Heart left ventricle (tissue), 16 donors: ENCODE results near the gene GRIP1. TPM values are rescaled to one million over a fixed set of nuclear protein-coding genes. Genes with fewer than 3 reads are reported as not detected.

ENCODE experiments used
- ATAC-seq, 4 donors: fragments of 200-7000 bp; cut with Tn5 transposase; one replicate each; pipeline ENCODE4 v1.9.1; 2020 to 2022; ENCODE audit warnings: moderate library complexity in 4 of 4, mild to moderate bottlenecking in 3 of 4, moderate number of reproducible peaks in 1 of 4
- DNase-seq, 5 donors: peaks; one replicate each; pipeline ENCODE4 v3.0.0-alpha.2; 2020
- H3K27ac ChIP-seq, 12 donors: fragments of 200-600 bp; sonication (generic) in 4 of 12; one replicate each; pipeline versions ENCODE4 v1.5.0 to v1.8.0; 2016 to 2022; ENCODE audit warnings: mild to moderate bottlenecking in 2 of 12
- H3K27me3 ChIP-seq, 9 donors: fragments of 200-600 bp; sonication (generic) in 2 of 9; one replicate each; pipeline versions ENCODE4 v1.5.1 to v1.8.0; 2016 to 2022; ENCODE audit warnings: mild to moderate bottlenecking in 3 of 9
- H3K36me3 ChIP-seq, 9 donors: fragments of 200-600 bp; sonication (generic) in 2 of 9; one replicate each; pipeline versions ENCODE4 v1.5.0 to v1.8.0; 2018 to 2022; ENCODE audit warnings: mild to moderate bottlenecking in 2 of 9
- H3K4me1 ChIP-seq, 12 donors: fragments of 200-600 bp; sonication (generic) in 4 of 12; one replicate each; pipeline versions ENCODE4 v1.5.0 to v1.8.0; 2016 to 2022; ENCODE audit warnings: mild to moderate bottlenecking in 3 of 12
- H3K4me3 ChIP-seq, 12 donors: fragments of 200-600 bp; sonication (generic) in 4 of 12; one replicate each; pipeline versions ENCODE4 v1.5.0 to v1.8.0; 2017 to 2022; ENCODE audit warnings: mild to moderate bottlenecking in 9 of 12, moderate library complexity in 4 of 12
- H3K9me3 ChIP-seq, 12 donors: fragments of 200-600 bp; sonication (generic) in 4 of 12; one replicate each; pipeline versions ENCODE4 v1.5.0 to v1.8.0; 2016 to 2022; ENCODE audit warnings: mild to moderate bottlenecking in 1 of 12
- CTCF ChIP-seq, 12 donors: fragments of 200-600 bp; sonication (generic) in 4 of 12; IDR thresholded peaks; one replicate each; pipeline versions ENCODE4 v1.5.0 to v1.8.0; 2018 to 2022; ENCODE audit warnings: antibody characterized with exemption in 12 of 12, mild to moderate bottlenecking in 5 of 12
- POLR2A ChIP-seq, 2 donors: fragments of 450-650 bp; IDR thresholded peaks; one replicate each; pipeline ENCODE4 v1.6.1; 2017; ENCODE audit warnings: antibody characterized with exemption in 2 of 2, mild to moderate bottlenecking in 2 of 2, moderate library complexity in 2 of 2
- WGBS, 4 donors: extraction: QIAGEN DNeasy Blood & Tissue Kit in 2 of 4; methylation state at CpG; one replicate each; pipeline versions ENCODE4 v1.1.5 to v1.1.7; 2013 to 2018; 5-methylcytosine and 5-hydroxymethylcytosine counted together
- intact Hi-C, 10 donors: fragments of 100-400 bp; cut with DNase I; formaldehyde crosslinking; loops; one replicate each; pipeline versions ENCODE4 v1.11.1 to v1.14.2; 2022
- polyA plus RNA-seq, 2 donors: library from polyadenylated mRNA; stranded (reverse); fragments of 200-250 nt; gene quantifications; one replicate each; pipeline ENCODE4 v1.2.3, GENCODE V29; 2013
- total RNA-seq, 9 donors: library from RNA; depleted of rRNA in 2 of 9; stranded (reverse); fragments of >200 nt in 2 of 9; fragmentation: NEBNext Ultra II Directional in 3 of 9; extraction: Animal tissue kit (Norgen Biotek cat#: 25700) in 3 of 9; gene quantifications; one replicate each; pipeline versions ENCODE4 v1.1.0 to v1.2.4, GENCODE V29; 2016 to 2023
- donor health status: ischemic (EF 13 %, LVEDD 7.1; RV severe dilation, severe dysfunction).
- donor health status: healthy with polysubstance abuse.
- donor health status: DM: no; HTN: yes; CAD: no.
- donor health status: DM: no; HTN: no; CAD: no.
- donor health status: ischemic (EF 25% LVEDD 6.9; RV normal size, moderate dysfunction).
- donor health status: ischemic (EF 25% LVEDD 5.7; RV mildly dilated, moderate dysfunction).
- donor health status: healthy.
- donor health status: DM: yes; HTN: yes; CAD: no.
- donor health status: ischemic (EF 35%, LVEDD 5.7; RV mildly dilated, moderate dysfunction).
- donor health status: nonischemic (EF 11% LVEDD 7.7; RV severe dilation, severe dysfunction).
- donor health status: DM: yes; HTN: yes; CAD: no.
- donor health status: PGD.
- donor health status: ischemic (EF 29% LVEDD 5.4; RV normal size, mild dysfunction).
- donor health status: nonischemic (EF 23%, LVEDD 6.1; RV moderate dilation, normal function).

Gene GRIP1
- total and polyA plus RNA-seq, 11 donors = 0.30 to 8.4 (median 1.5) TPM

DNA sequence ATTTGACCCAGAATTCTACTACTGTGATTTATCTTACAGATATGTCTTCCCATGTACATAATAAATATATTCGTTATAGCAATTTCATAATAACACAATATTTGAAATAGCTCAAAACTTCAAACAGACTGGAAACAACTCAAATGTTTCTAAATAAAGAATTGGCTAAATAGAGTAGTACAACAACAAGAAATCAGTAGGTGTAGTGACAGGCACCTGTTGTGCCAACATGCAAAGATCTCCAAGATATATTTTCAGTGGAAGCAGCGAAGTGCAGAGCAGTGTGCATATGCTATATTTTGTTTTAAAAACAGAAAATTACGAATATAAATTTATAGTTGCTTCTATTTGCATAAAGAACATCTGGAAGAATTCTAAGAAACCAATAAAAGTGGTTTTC lies 60.9 kb downstream of the GRIP1 start:
- TF ChIP-seq POLR2A (IDR thresholded peaks at IDR 0.05) (no peak), CTCF (IDR thresholded peaks at IDR 0.05) (no peak)
- DNase-seq = no peak
- Histone ChIP-seq H3K27me3 (no peaks in the 10 kb centered on the region), H3K27ac (no peak overlapping the region), H3K4me3 (no peak overlapping the region), H3K36me3 (no peaks in the 10 kb centered on the region), H3K9me3 (no peaks in the 10 kb centered on the region), H3K4me1 (no peaks in the 10 kb centered on the region)
- no peak for ATAC-seq
- intact Hi-C loops = no loop called here
- WGBS, 4 donors = 70 to 74% (median 70%) methylated on average over 3 of the region's 3 CpGs

DNA sequence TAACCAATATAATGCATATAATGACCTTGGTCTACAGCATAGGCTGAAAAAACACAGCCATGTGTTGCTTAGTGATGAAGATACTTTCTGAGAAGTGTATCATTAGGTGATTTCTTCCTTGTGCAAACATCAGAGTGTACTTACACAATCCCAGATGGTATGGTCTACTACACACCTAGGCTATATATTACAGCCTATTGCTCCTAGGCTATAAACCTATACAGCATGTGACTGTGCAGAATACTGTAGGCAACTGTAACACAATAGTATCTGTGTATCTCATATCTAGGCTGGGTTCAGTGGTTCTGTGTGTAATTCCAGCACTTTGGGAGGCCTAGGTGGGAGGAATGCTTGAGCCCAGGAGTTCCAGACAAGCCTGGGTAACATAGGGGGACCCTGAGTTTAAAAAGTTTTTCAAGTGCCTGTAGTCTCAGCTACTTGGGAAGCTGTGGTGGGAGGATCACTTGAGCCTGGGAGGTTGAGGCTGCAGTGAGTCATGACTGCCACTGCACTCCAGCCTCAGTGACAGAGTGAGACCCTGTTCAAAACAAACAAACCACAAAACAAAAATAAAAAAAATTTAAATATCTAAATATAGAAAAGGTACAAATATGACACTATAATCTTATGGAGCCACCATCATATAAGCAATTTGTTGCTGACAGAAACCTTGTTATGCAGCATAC lies 66.6 kb downstream of the GRIP1 start:
- Histone ChIP-seq H3K9me3 (no peaks in the 10 kb centered on the region), H3K36me3 (no peaks in the 10 kb centered on the region), H3K27ac (no peak overlapping the region), H3K4me1 (no peaks in the 10 kb centered on the region), H3K27me3 (no peaks in the 10 kb centered on the region), H3K4me3 (no peak overlapping the region)
- TF ChIP-seq CTCF (IDR thresholded peaks at IDR 0.05) = no peak
- TF ChIP-seq POLR2A (IDR thresholded peaks at IDR 0.05) = no peak
- ATAC-seq (no peak), DNase-seq (no peak)
- intact Hi-C loops = no loop called here

- intact Hi-C loops = no loop called here
- no peaks in the 10 kb centered on the region for H3K9me3 ChIP-seq
- TF ChIP-seq CTCF (IDR thresholded peaks at IDR 0.05) (no peak), POLR2A (IDR thresholded peaks at IDR 0.05) (no peak)
- no peak overlapping the region for H3K27ac ChIP-seq
- H3K4me1 ChIP-seq = no peaks in the 10 kb centered on the region
- no peak for ATAC-seq
- no peak for DNase-seq
- no peaks in the 10 kb centered on the region for H3K36me3 ChIP-seq
- H3K4me3 ChIP-seq = no peak overlapping the region
- no peaks in the 10 kb centered on the region for H3K27me3 ChIP-seq
These were observed 71.7 kb downstream of the GRIP1 start for GRCh38 chr12:66607147-66607546.

- Histone ChIP-seq H3K36me3 (no peaks in the 10 kb centered on the region), H3K27ac (no peak overlapping the region), H3K9me3 (no peaks in the 10 kb centered on the region), H3K4me3 (no peak overlapping the region), H3K4me1 (no peaks in the 10 kb centered on the region), H3K27me3 (no peaks in the 10 kb centered on the region)
- no peak for TF ChIP-seq CTCF (IDR thresholded peaks at IDR 0.05)
- 75 to 85% (median 77%) methylated on average over 5 of the region's 5 CpGs for WGBS, 4 donors
- intact Hi-C loops = no loop called here
- ATAC-seq (no peak), DNase-seq (no peak)
These were observed 73.6 kb downstream of the GRIP1 start for GRCh38 chr12:66605293-66605692.
